Measurements from ENCODE around the gene SMIM11.
"Not testable (repeated sequence)": the region's sequence is repeated elsewhere in the genome, so short reads cannot be mapped to it uniquely, and the experiment has no call there.

The SMIM11 gene

GRCh38 chr21:34374940-34375618 lies at the start of gene SMIM11:
SMIM11 (plus strand) TSS chr21:34375507; CDS start chr21:34379505, 3,998 bp downstream.
- not testable (repeated sequence) for DNase-seq

GRCh38 chr21:34330055-34330454 lies 45.3 kb upstream of the SMIM11 start:
- no peak for DNase-seq

GRCh38 chr21:34331726-34332125 lies 43.6 kb upstream of the SMIM11 start:
- no peak for DNase-seq

GRCh38 chr21:34332347-34332746 lies 43.0 kb upstream of the SMIM11 start:
- no peak for DNase-seq

- no peak for DNase-seq
These were observed 42.1 kb upstream of the SMIM11 start for GRCh38 chr21:34333121-34333739.

GRCh38 chr21:34335316-34335715 lies 40.0 kb upstream of the SMIM11 start:
- DNase-seq: no peak

- DNase-seq: no peak
These were observed 39.1 kb upstream of the SMIM11 start for GRCh38 chr21:34336245-34336644.

- no peak for DNase-seq
These were observed 38.4 kb upstream of the SMIM11 start for GRCh38 chr21:34336756-34337391.

GRCh38 chr21:34337741-34338140 lies 37.6 kb upstream of the SMIM11 start:
- no peak for DNase-seq

GRCh38 chr21:34338226-34338625 lies 37.1 kb upstream of the SMIM11 start:
- no peak for DNase-seq

GRCh38 chr21:34340061-34340460 lies 35.2 kb upstream of the SMIM11 start:
- no peak for DNase-seq

GRCh38 chr21:34342476-34342875 lies 32.8 kb upstream of the SMIM11 start:
- no peak for DNase-seq

GRCh38 chr21:34343347-34343746 lies 32.0 kb upstream of the SMIM11 start:
- DNase-seq: no peak

GRCh38 chr21:34343838-34344381 lies 31.4 kb upstream of the SMIM11 start:
- DNase-seq: no peak

GRCh38 chr21:34344584-34344983 lies 30.7 kb upstream of the SMIM11 start:
- DNase-seq: no peak

GRCh38 chr21:34345091-34345871 lies 30.0 kb upstream of the SMIM11 start:
- no peak for DNase-seq

GRCh38 chr21:34345892-34346291 lies 29.4 kb upstream of the SMIM11 start:
- no peak for DNase-seq

GRCh38 chr21:34348890-34349519 lies 26.3 kb upstream of the SMIM11 start:
- DNase-seq: no peak

GRCh38 chr21:34351786-34352241 lies 23.5 kb upstream of the SMIM11 start:
- DNase-seq: peak; percentile 25

- no peak for DNase-seq
These were observed 22.8 kb upstream of the SMIM11 start for GRCh38 chr21:34352556-34352955.

- no peak for DNase-seq
These were observed 22.1 kb upstream of the SMIM11 start for GRCh38 chr21:34353182-34353581.

GRCh38 chr21:34354836-34355235 lies 20.5 kb upstream of the SMIM11 start:
- no peak for DNase-seq

- no peak for DNase-seq
These were observed 19.7 kb upstream of the SMIM11 start for GRCh38 chr21:34355570-34355969.

Measured in DMS 273 treated with DMSO at 0.1 percent for 48 hours (cell line).